Stimulated activated CD4-positive, alpha-beta T cell treated with anti-CD3 and anti-CD28 coated beads, Interleukin-1b, Interleukin-23, amount 100 ng/mL, for 1 hour (primary cell): ENCODE results near the gene DUSP2.

Source experiments
- DNase-seq, 2 donors: peaks; one replicate each; pipeline ENCODE4 v3.0.0-alpha.2; 2020; ENCODE audit warnings: low read depth in 2 of 2

Gene DUSP2

GRCh38 chr2:96102596-96103186, 42.5 kb downstream of the DUSP2 start:
- no peak for DNase-seq

- DNase-seq: no peak
These were observed 44.3 kb downstream of the DUSP2 start for GRCh38 chr2:96100893-96101304.

GRCh38 chr2:96099861-96100798, 45.1 kb downstream of the DUSP2 start:
- DNase-seq: no peak

- DNase-seq: no peak
These were observed 46.2 kb downstream of the DUSP2 start for GRCh38 chr2:96098900-96099590.

- DNase-seq: no peak
These were observed 47.1 kb downstream of the DUSP2 start for GRCh38 chr2:96097951-96098823.

- DNase-seq: no peak
These were observed 47.8 kb downstream of the DUSP2 start for GRCh38 chr2:96097441-96097840.

- no peak for DNase-seq
These were observed 50.1 kb downstream of the DUSP2 start for GRCh38 chr2:96095116-96095636.

- no peak for DNase-seq
These were observed 51.7 kb downstream of the DUSP2 start for GRCh38 chr2:96093528-96093927.
